ENCODE results near the gene NAPSA.
"Not testable (repeated sequence)": the region's sequence is repeated elsewhere in the genome, so short reads cannot be mapped to it uniquely, and the experiment has no call there.

Gene NAPSA

DNA sequence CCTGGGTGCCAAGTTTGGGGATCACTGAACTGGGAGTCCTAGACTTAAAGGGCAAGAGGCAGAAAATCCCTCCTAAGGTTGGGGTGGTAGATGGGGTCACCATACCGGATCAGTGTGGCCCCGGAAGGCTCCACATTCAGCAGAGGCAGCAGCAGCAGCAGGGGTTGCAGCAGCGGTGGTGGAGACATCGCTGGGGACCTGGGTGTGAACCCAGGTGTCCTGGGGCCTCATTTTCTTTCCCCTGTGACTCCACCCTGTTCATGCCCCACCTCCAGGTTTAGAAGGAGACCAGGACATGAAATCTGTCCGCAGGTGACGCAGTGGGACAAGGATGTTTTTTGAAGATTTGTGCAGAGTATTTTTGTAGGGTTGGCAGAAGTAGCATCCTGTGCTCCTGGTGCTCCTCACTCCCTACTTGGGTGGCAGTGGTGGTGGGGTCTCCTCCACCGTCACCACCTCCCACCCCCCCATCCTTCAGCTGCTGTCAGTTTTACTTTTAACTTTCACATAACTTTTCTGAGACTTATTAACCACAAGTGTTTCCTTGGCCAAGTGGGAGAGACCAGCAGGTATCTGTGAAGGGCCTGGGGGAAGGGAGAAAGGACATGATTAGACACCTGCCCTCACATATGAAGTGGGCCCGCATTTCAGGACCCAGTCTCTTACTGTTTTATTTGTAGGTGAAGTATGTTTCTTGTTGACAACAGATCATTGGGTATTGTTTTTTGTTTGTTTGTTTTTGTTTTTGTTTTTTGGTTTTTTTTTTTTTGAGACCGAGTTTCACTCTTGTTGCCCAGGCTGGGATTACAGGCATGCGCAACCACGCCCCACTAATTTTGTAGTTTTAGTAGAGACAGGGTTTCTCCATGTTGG is at the start of gene NAPSA:
Gene NAPSA (minus strand): TSS at position 206 of the 873 bp plus-strand sequence. CDS start 18 bp downstream, at position 188.
- DNase-seq (ENCODE audit: low read depth in 2 of 2), result no peak

DNA sequence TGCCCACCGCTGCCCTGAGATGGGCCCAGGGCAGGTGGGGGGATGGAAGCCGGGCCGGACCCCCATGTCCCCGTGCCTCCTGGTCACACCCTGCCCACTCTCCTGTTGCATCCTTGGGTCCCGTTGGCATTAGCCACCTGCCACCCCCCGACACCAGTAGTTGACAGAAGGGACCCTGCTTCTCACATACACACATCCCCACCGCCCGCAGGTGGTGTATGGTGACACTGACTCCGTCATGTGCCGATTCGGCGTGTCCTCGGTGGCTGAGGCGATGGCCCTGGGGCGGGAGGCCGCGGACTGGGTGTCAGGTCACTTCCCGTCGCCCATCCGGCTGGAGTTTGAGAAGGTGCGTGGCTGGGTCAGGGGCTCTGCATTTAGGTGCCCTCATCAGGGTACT is 48.1 kb upstream of the NAPSA start:
- no peak for DNase-seq (ENCODE audit: low read depth in 2 of 2)

- DNase-seq (ENCODE audit: low read depth in 2 of 2), result no peak
Observed at GRCh38 chr19:50413096-50413495, 47.7 kb upstream of the NAPSA start.

GRCh38 chr19:50412419-50412818 is 47.0 kb upstream of the NAPSA start:
- no peak for DNase-seq (ENCODE audit: low read depth in 2 of 2)

DNA sequence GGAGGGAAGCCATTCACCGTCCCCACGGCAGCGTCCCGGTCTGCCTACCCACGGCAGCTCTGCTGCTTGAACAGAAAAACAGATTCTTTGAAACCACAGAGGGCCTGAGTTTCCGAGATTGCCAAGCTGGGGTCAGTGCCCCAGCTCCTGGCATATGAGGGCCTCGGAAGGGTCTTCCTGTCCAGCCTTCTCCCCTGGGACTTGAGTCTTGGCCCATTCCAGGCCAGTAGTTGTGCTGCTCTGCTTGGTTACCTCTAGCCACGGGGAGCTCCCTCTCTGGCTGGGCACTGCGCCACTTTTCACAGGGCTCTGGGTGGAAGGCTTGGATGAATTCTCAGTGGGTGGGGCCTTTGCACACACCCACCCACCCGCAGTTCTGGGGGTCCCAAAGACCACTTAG is 44.7 kb upstream of the NAPSA start:
- no peak for DNase-seq (ENCODE audit: low read depth in 2 of 2)

- DNase-seq (ENCODE audit: low read depth in 2 of 2), result no peak
Observed at GRCh38 chr19:50409347-50409746, 43.9 kb upstream of the NAPSA start.

DNA sequence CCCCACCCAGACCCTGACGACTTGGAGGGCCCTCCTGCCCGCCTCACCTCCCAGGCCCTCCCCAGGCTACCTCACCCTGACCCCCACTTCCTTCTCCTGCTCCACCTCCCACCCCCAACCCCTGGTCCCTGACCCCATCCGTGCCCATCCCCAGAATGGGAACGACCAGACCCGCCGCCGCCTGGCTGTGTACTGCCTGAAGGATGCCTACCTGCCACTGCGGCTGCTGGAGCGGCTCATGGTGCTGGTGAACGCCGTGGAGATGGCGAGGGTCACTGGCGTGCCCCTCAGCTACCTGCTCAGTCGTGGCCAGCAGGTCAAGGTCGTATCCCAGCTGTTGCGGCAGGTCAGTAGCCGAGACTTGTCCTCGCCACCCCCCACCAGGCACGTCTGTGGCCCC is 41.4 kb upstream of the NAPSA start:
- no peak for DNase-seq (ENCODE audit: low read depth in 2 of 2)

DNA sequence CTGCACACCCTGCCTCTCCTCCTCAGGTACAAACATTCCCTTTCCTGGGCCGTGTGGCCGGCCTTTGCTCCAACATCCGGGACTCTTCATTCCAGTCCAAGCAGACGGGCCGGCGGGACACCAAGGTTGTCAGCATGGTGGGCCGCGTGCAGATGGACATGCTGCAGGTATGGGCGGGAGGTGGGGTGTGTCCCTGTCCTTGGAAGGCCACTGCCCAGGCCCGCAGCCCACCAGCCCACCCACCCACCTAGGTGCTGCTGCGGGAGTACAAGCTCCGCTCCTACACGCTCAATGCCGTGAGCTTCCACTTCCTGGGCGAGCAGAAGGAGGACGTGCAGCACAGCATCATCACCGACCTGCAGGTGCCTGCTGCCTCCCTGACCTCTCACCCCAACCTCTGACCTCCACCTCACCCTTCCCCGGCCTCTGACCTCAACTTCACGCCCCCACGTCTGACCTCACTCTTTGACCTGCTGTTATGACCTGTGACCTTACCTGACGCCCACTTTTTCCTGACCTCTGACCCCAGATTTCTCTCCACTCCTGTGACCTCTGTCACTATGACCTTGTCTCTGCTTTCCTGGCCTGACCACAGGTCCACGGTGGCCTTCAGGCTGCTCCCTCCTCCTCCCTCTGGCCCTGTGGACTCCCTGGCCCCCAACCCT is 40.8 kb upstream of the NAPSA start:
- DNase-seq (ENCODE audit: low read depth in 2 of 2), result no peak

DNA sequence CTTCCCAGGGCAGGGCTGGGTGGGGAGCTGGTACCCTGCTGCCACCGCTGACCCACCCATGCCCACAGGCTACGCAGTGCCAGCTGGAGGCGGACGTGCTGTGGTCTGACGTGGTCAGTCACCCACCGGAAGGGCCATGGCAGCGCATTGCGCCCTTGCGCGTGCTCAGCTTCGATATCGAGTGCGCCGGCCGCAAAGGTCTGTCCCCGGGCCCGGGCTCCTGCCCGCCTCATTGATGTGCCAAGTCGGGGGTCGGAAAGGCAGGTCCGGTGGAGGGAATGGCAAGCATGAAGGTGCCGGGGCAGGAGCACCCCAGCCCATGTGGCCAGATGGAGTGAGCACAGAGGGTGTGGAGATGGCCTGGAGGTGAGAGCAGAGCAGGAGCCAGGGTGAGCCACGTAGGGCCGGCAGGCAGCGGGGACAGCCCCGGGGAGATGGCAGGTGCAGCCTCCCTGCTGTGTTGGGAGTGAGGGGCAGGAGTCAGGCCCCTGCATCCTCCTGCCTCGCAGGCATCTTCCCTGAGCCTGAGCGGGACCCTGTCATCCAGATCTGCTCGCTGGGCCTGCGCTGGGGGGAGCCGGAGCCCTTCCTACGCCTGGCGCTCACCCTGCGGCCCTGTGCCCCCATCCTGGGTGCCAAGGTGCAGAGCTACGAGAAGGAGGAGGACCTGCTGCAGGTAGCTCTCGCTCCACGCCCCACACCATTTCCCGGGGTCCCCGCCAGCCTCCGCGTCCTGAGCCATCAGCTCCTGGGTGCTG is 37.3 kb upstream of the NAPSA start:
- DNase-seq (ENCODE audit: low read depth in 2 of 2), result no peak

DNA sequence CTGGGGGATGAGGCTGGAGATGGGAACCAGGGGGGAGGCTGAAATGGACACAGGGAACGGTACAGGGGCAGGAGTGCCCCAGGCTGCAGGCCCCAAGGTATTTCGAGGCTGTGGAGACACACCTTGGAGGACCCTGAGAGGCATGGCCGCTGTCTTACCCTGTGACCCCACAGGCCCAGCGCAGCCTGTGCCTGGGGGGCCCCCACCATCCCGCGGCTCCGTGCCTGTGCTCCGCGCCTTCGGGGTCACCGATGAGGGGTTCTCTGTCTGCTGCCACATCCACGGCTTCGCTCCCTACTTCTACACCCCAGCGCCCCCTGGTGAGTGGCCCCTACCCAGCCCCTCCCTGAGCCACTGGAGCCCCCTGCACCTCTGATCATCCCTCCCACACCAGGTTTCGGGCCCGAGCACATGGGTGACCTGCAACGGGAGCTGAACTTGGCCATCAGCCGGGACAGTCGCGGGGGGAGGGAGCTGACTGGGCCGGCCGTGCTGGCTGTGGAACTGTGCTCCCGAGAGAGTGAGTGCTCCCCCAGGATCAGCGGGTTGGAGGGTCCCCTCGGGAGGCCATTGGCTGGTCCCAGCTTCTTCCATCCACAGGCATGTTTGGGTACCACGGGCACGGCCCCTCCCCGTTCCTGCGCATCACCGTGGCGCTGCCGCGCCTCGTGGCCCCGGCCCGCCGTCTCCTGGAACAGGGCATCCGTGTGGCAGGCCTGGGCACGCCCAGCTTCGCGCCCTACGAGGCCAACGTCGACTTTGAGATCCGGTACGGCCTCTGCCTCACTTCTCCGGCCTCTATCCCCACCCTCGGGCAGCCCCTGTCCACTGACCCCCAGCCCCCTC is 36.4 kb upstream of the NAPSA start:
- DNase-seq (ENCODE audit: low read depth in 2 of 2), result no peak

GRCh38 chr19:50399368-50399745 is 33.9 kb upstream of the NAPSA start:
- no peak for DNase-seq (ENCODE audit: low read depth in 2 of 2)

DNA sequence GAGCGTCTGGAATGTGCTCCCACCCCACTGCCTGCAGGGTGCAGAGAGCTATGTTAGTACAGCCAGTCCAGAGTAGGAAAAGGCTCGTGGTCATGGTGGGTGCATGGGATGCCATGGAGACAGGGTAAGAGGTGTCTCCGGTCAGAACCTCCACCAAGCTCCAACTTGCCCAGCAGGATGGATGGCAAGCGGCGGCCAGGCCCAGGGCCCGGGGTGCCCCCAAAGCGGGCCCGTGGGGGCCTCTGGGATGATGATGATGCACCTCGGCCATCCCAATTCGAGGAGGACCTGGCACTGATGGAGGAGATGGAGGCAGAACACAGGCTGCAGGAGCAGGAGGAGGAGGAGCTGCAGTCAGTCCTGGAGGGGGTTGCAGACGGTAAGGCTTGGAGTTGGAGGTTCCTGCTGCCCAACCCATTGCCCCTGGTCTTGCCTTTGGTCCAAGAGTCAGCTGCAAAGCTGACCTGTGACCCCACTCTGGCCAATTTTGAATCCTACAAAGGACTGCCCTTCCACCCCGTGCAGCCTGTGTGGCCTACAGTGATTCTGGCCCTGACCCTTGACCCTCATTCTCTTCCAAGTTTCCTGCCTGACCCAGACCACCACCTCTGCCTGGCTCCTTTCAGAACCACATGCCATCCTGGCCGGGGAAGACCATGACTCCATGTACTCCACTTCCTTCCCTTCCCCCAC is 33.4 kb upstream of the NAPSA start:
- no peak for DNase-seq (ENCODE audit: low read depth in 2 of 2)

DNA sequence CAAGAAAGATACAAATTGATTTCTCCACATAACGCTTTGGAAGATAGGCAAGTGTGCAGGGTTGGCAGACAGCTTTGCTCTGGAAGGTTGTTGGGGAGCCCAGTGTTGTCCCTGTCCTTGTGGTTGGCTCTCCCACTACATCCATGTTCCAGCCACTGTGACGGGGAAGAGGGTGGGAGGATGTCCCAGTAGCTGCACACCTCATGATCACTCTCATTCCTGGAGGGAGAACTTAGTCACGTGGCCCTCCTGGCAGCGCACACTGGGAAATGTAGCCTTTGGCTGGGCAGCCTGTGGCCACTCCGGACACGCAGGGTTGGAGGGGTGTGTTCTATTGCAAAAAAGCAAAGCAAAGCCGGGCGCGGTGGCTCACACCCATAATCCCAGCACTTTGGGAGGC is 28.6 kb upstream of the NAPSA start:
- DNase-seq (ENCODE audit: low read depth in 2 of 2), result no peak

DNA sequence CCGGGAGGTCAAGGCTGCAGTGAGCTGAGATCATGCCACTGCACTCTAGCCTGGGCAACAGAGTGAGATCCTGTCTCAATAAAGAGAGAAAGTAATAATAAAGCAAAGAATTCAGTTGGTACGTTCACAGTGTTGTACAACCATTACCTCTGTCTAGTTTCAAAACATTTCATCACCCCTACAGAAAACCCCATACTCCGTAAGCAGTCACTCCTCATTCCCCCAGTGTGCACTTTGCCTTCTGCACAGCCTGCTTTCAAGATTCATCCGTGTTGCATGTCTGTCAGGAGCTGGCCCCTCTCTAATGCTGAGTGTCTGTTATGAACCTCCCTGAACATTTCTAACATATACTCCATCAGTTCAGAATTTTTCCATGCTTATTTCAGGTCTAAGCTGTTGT is 28.1 kb upstream of the NAPSA start:
- no peak for DNase-seq (ENCODE audit: low read depth in 2 of 2)

DNA sequence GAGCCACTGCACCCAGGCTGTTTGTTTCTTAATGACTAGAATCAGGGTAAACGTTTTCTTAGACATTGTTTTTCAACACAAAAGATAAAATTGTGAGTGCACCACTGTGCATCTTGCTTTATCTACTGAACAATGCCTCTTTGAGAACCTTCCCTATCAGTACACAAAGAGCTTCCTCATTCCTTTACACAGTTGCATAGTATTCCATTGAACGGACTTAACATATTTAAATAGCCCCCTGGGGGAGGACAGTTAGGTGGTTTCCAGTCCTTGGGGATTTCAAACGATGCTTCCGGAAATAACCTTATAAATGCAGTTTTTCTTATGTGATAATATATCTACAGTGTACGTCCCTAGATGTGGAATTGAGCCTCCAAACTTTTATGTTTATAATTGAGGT is 27.3 kb upstream of the NAPSA start:
- no peak for DNase-seq (ENCODE audit: low read depth in 2 of 2)

GRCh38 chr19:50390952-50391351 is 25.5 kb upstream of the NAPSA start:
- DNase-seq (ENCODE audit: low read depth in 2 of 2), result not testable (repeated sequence)

GRCh38 chr19:50390295-50390694 is 24.9 kb upstream of the NAPSA start:
- DNase-seq (ENCODE audit: low read depth in 2 of 2), result not testable (repeated sequence)

DNA sequence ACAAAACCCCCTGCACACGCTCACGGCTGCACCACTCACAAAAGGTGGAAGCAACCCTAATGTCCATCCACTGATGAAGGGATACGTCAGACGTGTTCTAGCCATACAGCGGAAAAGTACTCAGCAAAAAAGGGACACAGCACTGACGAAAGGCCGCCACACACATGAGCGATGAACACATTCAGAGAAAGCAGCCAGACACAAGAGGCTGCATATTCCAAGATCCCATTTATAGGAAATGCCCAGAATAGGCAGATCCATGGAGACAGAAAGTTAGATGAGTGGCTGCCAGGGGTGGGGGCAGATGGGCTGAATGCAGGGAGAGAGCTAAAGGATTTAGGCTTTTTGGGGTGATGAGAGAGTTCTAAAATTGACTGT is 22.4 kb upstream of the NAPSA start:
- no peak for DNase-seq (ENCODE audit: low read depth in 2 of 2)

DNA sequence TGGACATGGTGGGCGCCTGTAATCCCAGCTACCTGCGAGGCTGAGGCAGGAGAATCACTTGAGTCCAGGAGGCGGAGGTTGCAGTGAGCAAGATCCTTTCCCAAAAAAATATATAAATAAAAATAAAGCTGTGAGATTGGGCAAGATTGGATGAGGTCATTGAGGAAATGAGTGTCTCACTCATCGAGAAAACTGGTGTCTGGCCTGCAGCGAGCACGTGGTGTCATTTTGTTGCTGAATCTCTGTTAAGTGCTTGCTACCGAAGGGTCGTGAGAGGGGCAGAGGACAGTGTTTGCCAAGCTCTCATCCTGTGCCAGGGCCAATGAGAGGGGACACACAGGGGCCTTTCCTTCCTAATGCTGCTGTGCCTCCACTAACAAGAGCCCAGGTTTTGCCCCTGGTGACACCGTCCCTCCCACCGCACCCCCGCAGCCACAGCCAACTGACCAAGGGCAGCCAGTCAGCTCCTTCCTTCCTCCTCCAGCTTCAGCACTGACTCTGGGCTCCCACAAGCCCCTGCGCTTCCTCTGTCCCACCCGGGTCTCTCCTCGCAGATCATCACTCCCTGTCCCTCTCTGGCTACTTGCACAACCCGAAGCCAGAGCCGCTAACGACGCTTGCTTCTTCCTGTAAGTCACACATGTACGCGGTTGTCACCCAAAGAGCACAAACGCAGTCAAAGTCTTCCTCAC is 21.9 kb upstream of the NAPSA start:
- no peak for DNase-seq (ENCODE audit: low read depth in 2 of 2)
